H9 (cell line): ENCODE measurements around the gene CLEC20A. TPM values are rescaled to one million over a fixed set of nuclear protein-coding genes. Genes with fewer than 3 reads are reported as not detected.

ENCODE experiments used
- DNase-seq: peaks from one replicate; pipeline ENCODE4 v3.0.0-alpha.2; 2017
- H2AFZ ChIP-seq: one replicate; pipeline ENCODE4 v1.6.1; 2013; ENCODE audit warnings: mild to moderate bottlenecking, low read length, control low read depth, moderate library complexity
- H2AK5ac ChIP-seq: 2 replicates; pipeline ENCODE4 v1.6.1; 2013; ENCODE audit warnings: low read length, control low read depth, mixed read lengths; ENCODE audit not compliant: insufficient read length
- H2BK120ac ChIP-seq: one replicate; pipeline ENCODE4 v1.6.1; 2013; ENCODE audit warnings: low read depth, mild to moderate bottlenecking, low read length, control low read depth, inconsistent platforms; ENCODE audit not compliant: poor library complexity, severe bottlenecking
- H2BK12ac ChIP-seq: 2 replicates; pipeline ENCODE4 v1.6.1; 2013; ENCODE audit warnings: low read length, control low read depth, mixed read lengths, low read depth; ENCODE audit not compliant: insufficient read length
- H2BK15ac ChIP-seq: 2 replicates; pipeline ENCODE4 v1.6.1; 2013; ENCODE audit warnings: low read depth, low read length, control low read depth
- H2BK20ac ChIP-seq: one replicate; pipeline ENCODE4 v1.6.1; 2013; ENCODE audit warnings: low read depth, mild to moderate bottlenecking, low read length, control low read depth, inconsistent platforms; ENCODE audit not compliant: poor library complexity, severe bottlenecking
- H2BK5ac ChIP-seq: 2 replicates; pipeline ENCODE4 v1.6.1; 2013; ENCODE audit warnings: low read length, control low read depth, mixed read lengths; ENCODE audit not compliant: insufficient read length
- H3K14ac ChIP-seq: 2 replicates; pipeline ENCODE4 v1.6.1; 2013; ENCODE audit warnings: low read length, control low read depth; ENCODE audit not compliant: insufficient read depth
- H3K18ac ChIP-seq: 2 replicates; pipeline ENCODE4 v1.6.1; 2013; ENCODE audit warnings: low read depth, mild to moderate bottlenecking, mixed read lengths, low read length, control low read depth; ENCODE audit not compliant: insufficient read length
- H3K23ac ChIP-seq: 2 replicates; pipeline ENCODE4 v1.6.1; 2013; ENCODE audit warnings: low read length, control low read depth, mixed read lengths, low read depth; ENCODE audit not compliant: insufficient read length
- H3K23me2 ChIP-seq: 2 replicates; pipeline ENCODE4 v1.6.1; 2013; ENCODE audit warnings: low read depth, mild to moderate bottlenecking, mixed read lengths, low read length, control low read depth; ENCODE audit not compliant: insufficient read length, poor library complexity, severe bottlenecking
- H3K27ac ChIP-seq: 2 replicates; pipeline ENCODE4 v1.5.1; 2013; ENCODE audit warnings: low read length, control low read depth, mixed read lengths, low read depth; ENCODE audit not compliant: insufficient read length
- H3K27me3 ChIP-seq: 2 replicates; pipeline ENCODE4 v1.6.1; 2013; ENCODE audit warnings: low read length, control low read depth, inconsistent platforms; ENCODE audit not compliant: insufficient read depth
- H3K4ac ChIP-seq: 2 replicates; pipeline ENCODE4 v1.6.1; 2013; ENCODE audit warnings: low read depth, mild to moderate bottlenecking, control low read depth, inconsistent platforms, low read length, moderate library complexity
- H3K4me1 ChIP-seq: 2 replicates; pipeline ENCODE4 v1.6.1; 2013; ENCODE audit warnings: low read length, control low read depth, inconsistent platforms; ENCODE audit not compliant: insufficient read depth
- H3K4me2 ChIP-seq: 2 replicates; pipeline ENCODE4 v1.6.1; 2013; ENCODE audit warnings: low read length, control low read depth, mixed read lengths; ENCODE audit not compliant: insufficient read length, insufficient read depth
- H3K56ac ChIP-seq: 2 replicates; pipeline ENCODE4 v1.6.1; 2013; ENCODE audit warnings: low read depth, mild to moderate bottlenecking, mixed read lengths, low read length, control low read depth; ENCODE audit not compliant: insufficient read length
- H3K79me1 ChIP-seq: 2 replicates; pipeline ENCODE4 v1.6.1; 2013; ENCODE audit warnings: low read depth, mild to moderate bottlenecking, moderate library complexity, low read length, control low read depth, inconsistent platforms; ENCODE audit not compliant: insufficient read depth, poor library complexity, severe bottlenecking
- H3K79me2 ChIP-seq: 2 replicates; pipeline ENCODE4 v1.6.1; 2013; ENCODE audit warnings: low read length, control low read depth, inconsistent platforms; ENCODE audit not compliant: insufficient read depth
- H3K9ac ChIP-seq: 2 replicates; pipeline ENCODE4 v1.6.1; 2013; ENCODE audit warnings: low read length, control low read depth, mixed read lengths; ENCODE audit not compliant: insufficient read length; ENCODE audit errors: extremely low read depth
- H3K9me3 ChIP-seq: one replicate; pipeline ENCODE4 v1.6.1; 2013; ENCODE audit warnings: low read depth, low read length, inconsistent platforms; ENCODE audit not compliant: control insufficient read depth
- H3T11ph ChIP-seq: one replicate; pipeline ENCODE4 v1.6.1; 2013; ENCODE audit warnings: mild to moderate bottlenecking, low read length, control low read depth, inconsistent platforms
- H4K20me1 ChIP-seq: one replicate; pipeline ENCODE4 v1.6.1; 2013; ENCODE audit not compliant: control insufficient read depth, insufficient read length, insufficient read depth
- H4K5ac ChIP-seq: 2 replicates; pipeline ENCODE4 v1.6.1; 2013; ENCODE audit warnings: low read depth, mild to moderate bottlenecking, mixed read lengths, low read length, control low read depth; ENCODE audit not compliant: insufficient read length
- H4K8ac ChIP-seq: replicated peaks from 2 replicates; pipeline ENCODE4 v1.6.1; 2013; ENCODE audit warnings: low read length, control low read depth, mixed read lengths, low read depth; ENCODE audit not compliant: insufficient read length
- H4K91ac ChIP-seq: 2 replicates; pipeline ENCODE4 v1.6.1; 2013; ENCODE audit warnings: low read depth, mild to moderate bottlenecking, moderate library complexity, mixed read lengths, low read length, control low read depth; ENCODE audit not compliant: insufficient read length
- H3K27ac Mint-ChIP-seq, 3 experiments: 2 replicates in 2 of 3; 3 replicates in 1 of 3; pipeline ENCODE4 v1.8.0; 2020 to 2021; ENCODE audit warnings: mixed read lengths in 3 of 3, mild to moderate bottlenecking in 1 of 3, moderate library complexity in 1 of 3
- H3K27me3 Mint-ChIP-seq: 2 replicates; pipeline ENCODE4 v1.8.0; 2021; ENCODE audit warnings: low read depth, mild to moderate bottlenecking, moderate library complexity, mixed read lengths
- H3K36me3 Mint-ChIP-seq, 3 experiments: 2 replicates in 2 of 3; 3 replicates in 1 of 3; pipeline ENCODE4 v1.8.0; 2020 to 2021; ENCODE audit warnings: low read depth in 3 of 3, mixed read lengths in 3 of 3; ENCODE audit not compliant: insufficient read depth in 1 of 3
- H3K4me1 Mint-ChIP-seq, 2 experiments: 2 replicates each; pipeline ENCODE4 v1.8.0; 2020; ENCODE audit warnings: mixed read lengths in 2 of 2
- H3K4me3 Mint-ChIP-seq, 2 experiments: 2 replicates in 1 of 2; 3 replicates in 1 of 2; pipeline ENCODE4 v1.8.0; 2020 to 2021; ENCODE audit warnings: mild to moderate bottlenecking in 2 of 2, mixed read lengths in 2 of 2, moderate library complexity in 1 of 2
- H3K9me3 Mint-ChIP-seq, 2 experiments: 2 replicates in 1 of 2; 3 replicates in 1 of 2; pipeline ENCODE4 v1.8.0; 2020; ENCODE audit warnings: mild to moderate bottlenecking in 2 of 2, mixed read lengths in 2 of 2, moderate library complexity in 1 of 2
- CTCF ChIP-seq: fragments of 200-600 bp; sonication (generic); conservative IDR thresholded peaks from 3 replicates; pipeline ENCODE4 v1.8.0; 2021; ENCODE audit warnings: antibody characterized with exemption, mild to moderate bottlenecking
- WGBS: extraction: QIAGEN DNeasy Blood & Tissue Kit; methylation state at CpG from one replicate; pipeline ENCODE4 v1.1.7; 2013; ENCODE audit warnings: missing lambda C conversion rate, low lambda C conversion rate, mixed read lengths; ENCODE audit not compliant: insufficient read length; ENCODE audit errors: extremely low coverage; 5-methylcytosine and 5-hydroxymethylcytosine counted together
- total RNA-seq: library from RNA; stranded (reverse); gene quantifications from 2 replicates; pipeline ENCODE4 v1.2.1, GENCODE V29; 2021

Gene CLEC20A
- total RNA-seq, 1 experiment from 2014 or later, result not detected

- Histone ChIP-seq H3K27ac (no peak overlapping the region), H3K9me3 (no peaks in the 10 kb centered on the region), H2BK20ac (no peak overlapping the region), H2AK5ac (no peak overlapping the region), H3K27me3 (no peaks in the 10 kb centered on the region), H3K79me2 (no peaks in the 10 kb centered on the region), H4K91ac (no peak overlapping the region), H3K9ac (no peak overlapping the region), H2AFZ (no peak overlapping the region), H3K79me1 (no peaks in the 10 kb centered on the region), H2BK15ac (no peak overlapping the region), H4K8ac (no peak overlapping the region), H3K4me1 (no peaks in the 10 kb centered on the region), H3K14ac (peak overlapping the region; percentile 35; the same call in 1 of the 2 replicates), H4K5ac (no peak overlapping the region), H4K20me1 (no peaks in the 10 kb centered on the region), H3K4ac (no peak overlapping the region), H3K4me2 (no peak overlapping the region), H3K23ac (no peak overlapping the region), H3K18ac (no peak overlapping the region), H2BK5ac (no peak overlapping the region), H2BK12ac (no peak overlapping the region), H2BK120ac (no peak overlapping the region), H3K23me2 (no peaks in the 10 kb centered on the region), H3T11ph (no peak overlapping the region), H3K56ac (no peak overlapping the region)
- no peak overlapping the region for H3K4me3 Mint-ChIP-seq
- DNase-seq, result no peak
- no peak overlapping the region for H3K27ac Mint-ChIP-seq
- TF ChIP-seq CTCF, result no peak
- H3K4me1 Mint-ChIP-seq, result peaks cover 3 to 9% of the 10 kb centered on the region in 2 experiments; a peak in 2 of 4 replicates
- H3K36me3 Mint-ChIP-seq, result no peaks in the 10 kb centered on the region; a peak in 1 of 7 replicates
- no peaks in the 10 kb centered on the region for H3K27me3 Mint-ChIP-seq
- WGBS, result no CpG with 5 or more reads among the region's 54 CpGs
- no peaks in the 10 kb centered on the region for H3K9me3 Mint-ChIP-seq
Measured at GRCh38 chr1:178486100-178487069, 10.4 kb downstream of the CLEC20A start.
